ENCODE results near the gene SCNN1B. TPM values are rescaled to one million over a fixed set of nuclear protein-coding genes. Genes with fewer than 3 reads are reported as not detected.

The SCNN1B gene
- total RNA-seq, 2 donors from 2014 or later: 27.7 to 94.7 TPM

DNA sequence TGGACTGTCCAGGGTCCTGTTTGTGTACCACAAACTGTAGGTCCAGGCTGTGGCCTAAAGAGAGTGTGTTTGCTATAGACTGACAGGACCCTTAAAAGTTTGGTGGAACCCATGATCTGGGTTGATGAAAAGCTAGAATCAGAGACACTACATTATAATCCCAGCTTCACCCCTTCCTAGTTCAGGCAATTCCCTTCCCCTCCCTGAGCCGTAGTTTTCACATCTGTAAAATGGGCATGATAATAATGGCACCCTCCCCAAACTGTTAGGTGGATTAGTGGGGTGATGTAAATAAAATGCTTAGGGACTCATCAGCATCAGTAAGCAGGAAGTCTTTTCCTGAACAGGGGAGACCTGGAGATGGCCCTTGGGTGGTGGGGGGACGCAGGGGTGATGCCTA, 2.5 kb downstream of the SCNN1B start:
- intact Hi-C loops (cut with DNase I): no loop called here
- Histone ChIP-seq H3K9ac (ENCODE audit: low read depth in 2 of 2, low read length in 2 of 2) (no peak overlapping the region), H3K27me3 (no peaks in the 10 kb centered on the region), H3K9me3 (no peaks in the 10 kb centered on the region), H3K27ac (no peak overlapping the region), H3K4me3 (no peak overlapping the region), H3K4me1 (peaks cover under 1% of the 10 kb centered on the region), H3K36me3 (no peaks in the 10 kb centered on the region)
- TF ChIP-seq, protein P1, sequence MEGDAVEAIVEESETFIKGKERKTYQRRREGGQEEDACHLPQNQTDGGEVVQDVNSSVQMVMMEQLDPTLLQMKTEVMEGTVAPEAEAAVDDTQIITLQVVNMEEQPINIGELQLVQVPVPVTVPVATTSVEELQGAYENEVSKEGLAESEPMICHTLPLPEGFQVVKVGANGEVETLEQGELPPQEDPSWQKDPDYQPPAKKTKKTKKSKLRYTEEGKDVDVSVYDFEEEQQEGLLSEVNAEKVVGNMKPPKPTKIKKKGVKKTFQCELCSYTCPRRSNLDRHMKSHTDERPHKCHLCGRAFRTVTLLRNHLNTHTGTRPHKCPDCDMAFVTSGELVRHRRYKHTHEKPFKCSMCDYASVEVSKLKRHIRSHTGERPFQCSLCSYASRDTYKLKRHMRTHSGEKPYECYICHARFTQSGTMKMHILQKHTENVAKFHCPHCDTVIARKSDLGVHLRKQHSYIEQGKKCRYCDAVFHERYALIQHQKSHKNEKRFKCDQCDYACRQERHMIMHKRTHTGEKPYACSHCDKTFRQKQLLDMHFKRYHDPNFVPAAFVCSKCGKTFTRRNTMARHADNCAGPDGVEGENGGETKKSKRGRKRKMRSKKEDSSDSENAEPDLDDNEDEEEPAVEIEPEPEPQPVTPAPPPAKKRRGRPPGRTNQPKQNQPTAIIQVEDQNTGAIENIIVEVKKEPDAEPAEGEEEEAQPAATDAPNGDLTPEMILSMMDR (IDR thresholded peaks at IDR 0.05): no peak
- no peak for DNase-seq

- H3K4me1 ChIP-seq: peaks cover 4% of the 10 kb centered on the region
- no peak overlapping the region for H3K27ac ChIP-seq
- TF ChIP-seq, protein P1 (IDR thresholded peaks at IDR 0.05): no peak
- H3K9me3 ChIP-seq: no peaks in the 10 kb centered on the region
- H3K4me3 ChIP-seq: no peak overlapping the region
- no peak overlapping the region for H3K9ac ChIP-seq (ENCODE audit: low read depth in 2 of 2, low read length in 2 of 2)
- H3K27me3 ChIP-seq: no peaks in the 10 kb centered on the region
- H3K36me3 ChIP-seq: no peaks in the 10 kb centered on the region
- intact Hi-C loops (cut with DNase I): no loop called here
- no peak for DNase-seq
Measured at GRCh38 chr16:23306199-23307100, 4.3 kb downstream of the SCNN1B start.

DNA sequence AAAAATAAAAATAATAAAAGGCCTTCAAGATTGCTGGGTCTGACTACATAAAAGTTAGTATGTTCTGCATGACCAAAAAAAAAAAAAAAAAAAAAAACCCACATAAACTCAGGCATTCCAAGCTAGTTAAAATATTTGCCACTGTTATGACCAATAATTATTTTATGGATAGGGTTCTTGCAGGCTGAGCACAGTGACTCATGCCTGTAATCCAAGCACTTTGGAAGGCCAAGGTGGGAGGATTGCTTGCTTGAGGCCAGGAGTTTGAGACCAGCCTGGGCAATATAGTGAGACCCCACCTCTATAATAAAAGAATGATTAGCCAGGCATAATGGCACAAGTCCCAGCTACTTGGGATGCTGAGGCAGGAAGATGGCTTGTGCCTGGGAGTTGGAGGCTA, 8.1 kb downstream of the SCNN1B start:
- Histone ChIP-seq H3K9me3 (no peaks in the 10 kb centered on the region), H3K27ac (no peak overlapping the region), H3K4me3 (no peak overlapping the region), H3K4me1 (peaks cover 4% of the 10 kb centered on the region), H3K27me3 (no peaks in the 10 kb centered on the region), H3K36me3 (no peaks in the 10 kb centered on the region), H3K9ac (ENCODE audit: low read depth in 2 of 2, low read length in 2 of 2) (no peak overlapping the region)
- TF ChIP-seq, protein P1 (IDR thresholded peaks at IDR 0.05): no peak
- DNase-seq: no peak
- intact Hi-C loops (cut with DNase I): loop anchor here (10.0 kb wide), 1 partner anchor 115 kb away; no protein-coding TSS in a partner anchor

- Histone ChIP-seq H3K9ac (ENCODE audit: low read depth in 2 of 2, low read length in 2 of 2) (no peak overlapping the region), H3K9me3 (no peaks in the 10 kb centered on the region), H3K27ac (no peak overlapping the region), H3K4me1 (peaks cover 4% of the 10 kb centered on the region), H3K4me3 (no peak overlapping the region), H3K36me3 (no peaks in the 10 kb centered on the region), H3K27me3 (no peaks in the 10 kb centered on the region)
- intact Hi-C loops (cut with DNase I): loop anchor here (10.0 kb wide), 1 partner anchor 114 kb away; no protein-coding TSS in a partner anchor
- DNase-seq: no peak
- TF ChIP-seq, protein P1 (IDR thresholded peaks at IDR 0.05): no peak
Measured at GRCh38 chr16:23310744-23311143, 8.6 kb downstream of the SCNN1B start.

GRCh38 chr16:23316232-23316631, 14.1 kb downstream of the SCNN1B start:
- Histone ChIP-seq H3K36me3 (no peaks in the 10 kb centered on the region), H3K27me3 (no peaks in the 10 kb centered on the region), H3K27ac (no peak overlapping the region), H3K9ac (ENCODE audit: low read depth in 2 of 2, low read length in 2 of 2) (no peak overlapping the region), H3K9me3 (no peaks in the 10 kb centered on the region), H3K4me3 (no peak overlapping the region), H3K4me1 (peaks cover 3% of the 10 kb centered on the region)
- no peak for DNase-seq
- TF ChIP-seq, protein P1 (IDR thresholded peaks at IDR 0.05): no peak
- intact Hi-C loops (cut with DNase I): loop anchor here (10.0 kb wide), 1 partner anchor 109 kb away; no protein-coding TSS in a partner anchor

Measured in colonic mucosa (tissue), 4 donors.